Lung (tissue), 12 donors: Measurements from ENCODE around the gene PLB1. TPM values are rescaled to one million over a fixed set of nuclear protein-coding genes. Genes with fewer than 3 reads are reported as not detected.

Experiments
- ATAC-seq: fragments of 200-7000 bp; cut with Tn5 transposase; one replicate; pipeline ENCODE4 v1.9.1; 2020; ENCODE audit warnings: moderate number of reproducible peaks; ENCODE audit not compliant: insufficient read depth, low FRiP score
- DNase-seq, 3 donors: peaks; one replicate each; pipeline ENCODE4 v3.0.0-alpha.2; 2013 to 2017
- H3K27ac ChIP-seq, 2 donors: one replicate each; pipeline ENCODE4 v1.5.1; 2013; ENCODE audit warnings: mild to moderate bottlenecking in 2 of 2, moderate library complexity in 2 of 2, control low read depth in 1 of 2, inconsistent platforms in 1 of 2, low read depth in 1 of 2, low read length in 1 of 2
- H3K27me3 ChIP-seq, 3 donors: one replicate each; pipeline ENCODE4 v1.5.1; 2013; ENCODE audit warnings: low read length in 2 of 3; ENCODE audit not compliant: control insufficient read depth in 3 of 3, insufficient read depth in 3 of 3
- H3K36me3 ChIP-seq, 4 donors: one replicate each; pipeline ENCODE4 v1.5.1; 2013; ENCODE audit warnings: low read length in 4 of 4, mild to moderate bottlenecking in 1 of 4, moderate library complexity in 1 of 4; ENCODE audit not compliant: control insufficient read depth in 4 of 4, insufficient read depth in 4 of 4
- H3K4me1 ChIP-seq, 5 donors: one replicate each; pipeline ENCODE4 v1.5.1; 2013; ENCODE audit warnings: low read length in 5 of 5, mild to moderate bottlenecking in 2 of 5, moderate library complexity in 1 of 5; ENCODE audit not compliant: control insufficient read depth in 5 of 5, insufficient read depth in 5 of 5
- H3K4me3 ChIP-seq: one replicate; pipeline ENCODE4 v1.5.1; 2013; ENCODE audit warnings: mild to moderate bottlenecking, control low read depth, moderate library complexity
- H3K9ac ChIP-seq, 2 donors: one replicate each; pipeline ENCODE4 v1.5.1; 2013; ENCODE audit warnings: low read length in 2 of 2, control low read depth in 1 of 2; ENCODE audit not compliant: insufficient read depth in 1 of 2
- H3K9me3 ChIP-seq, 4 donors: one replicate each; pipeline ENCODE4 v1.5.1; 2013; ENCODE audit warnings: low read length in 3 of 4, mild to moderate bottlenecking in 1 of 4, moderate library complexity in 1 of 4; ENCODE audit not compliant: control insufficient read depth in 4 of 4, insufficient read depth in 3 of 4
- CTCF ChIP-seq: IDR thresholded peaks from 2 replicates; pipeline ENCODE4 v1.5.1; 2012; ENCODE audit warnings: mild to moderate bottlenecking; ENCODE audit errors: control extremely low read depth, extremely low read depth
- WGBS, 2 donors: extraction: QIAGEN DNeasy Blood & Tissue Kit; methylation state at CpG; one replicate each; pipeline ENCODE4 v1.1.7; 2013; 5-methylcytosine and 5-hydroxymethylcytosine counted together
- polyA plus RNA-seq, 2 donors: library from polyadenylated mRNA; stranded (reverse); fragments of 200-250 nt; gene quantifications; one replicate each; pipeline ENCODE4 v1.2.1, GENCODE V29; 2013
- total RNA-seq, 2 donors: library from RNA; depleted of rRNA in 1 of 2; stranded (reverse); fragments of >200 nt in 1 of 2; gene quantifications; one replicate each; pipeline ENCODE4 v1.2.1, GENCODE V29; 2014 to 2021
- donor health status: control.
- donor health status: control.
- donor health status: Bipolar disorder and iron deficiency.
- donor health status: healthy.
- donor health status: DM: yes; HTN: yes; CAD: no.

PLB1 gene
- total and polyA plus RNA-seq, 4 donors: 1.0 to 10.3 (median 6.7) TPM

DNA sequence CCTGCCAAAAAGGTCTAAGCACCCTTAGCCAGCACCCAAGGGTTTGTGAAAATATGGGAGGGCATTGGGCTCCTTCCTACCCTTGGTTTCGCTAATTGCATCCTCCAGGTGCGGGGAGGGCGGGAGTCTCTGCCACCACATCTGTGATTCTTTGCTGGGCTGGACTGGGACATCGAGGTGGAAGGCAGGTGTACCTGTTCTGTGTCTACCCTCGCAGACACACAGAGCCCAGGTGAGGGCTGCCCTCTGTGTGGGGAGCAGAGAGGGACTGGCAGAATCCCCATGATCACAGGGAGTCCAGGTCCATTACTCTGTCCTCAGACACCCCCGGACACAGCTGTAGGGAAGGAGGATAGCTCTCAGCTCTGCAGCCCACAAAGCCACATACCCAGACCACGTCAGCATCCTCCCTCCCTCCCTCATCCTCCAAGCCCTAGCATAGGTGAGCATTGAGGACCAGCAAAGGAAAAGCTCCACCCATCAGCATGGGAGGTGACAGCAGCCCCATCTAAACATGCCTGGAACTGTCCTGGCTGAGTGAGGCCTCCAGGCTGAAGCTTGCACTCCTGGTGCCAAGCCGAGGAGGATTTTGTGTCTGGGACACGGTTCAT lies 49.8 kb downstream of the PLB1 start:
- Histone ChIP-seq H3K36me3 (no peaks in the 10 kb centered on the region), H3K4me1 (peaks cover 0 to 11% (median 6%) of the 10 kb centered on the region in 5 donors), H3K27me3 (no peaks in the 10 kb centered on the region), H3K27ac (no peak overlapping the region), H3K9ac (no peak overlapping the region), H3K9me3 (peaks cover 0 to 2% (median 0%) of the 10 kb centered on the region in 4 donors), H3K4me3 (no peak overlapping the region)
- TF ChIP-seq CTCF: no peak
- DNase-seq (no peak), ATAC-seq (no peak)
- WGBS, 2 donors: 89 to 90% methylated on average over 9 of the region's 9 CpGs

DNA sequence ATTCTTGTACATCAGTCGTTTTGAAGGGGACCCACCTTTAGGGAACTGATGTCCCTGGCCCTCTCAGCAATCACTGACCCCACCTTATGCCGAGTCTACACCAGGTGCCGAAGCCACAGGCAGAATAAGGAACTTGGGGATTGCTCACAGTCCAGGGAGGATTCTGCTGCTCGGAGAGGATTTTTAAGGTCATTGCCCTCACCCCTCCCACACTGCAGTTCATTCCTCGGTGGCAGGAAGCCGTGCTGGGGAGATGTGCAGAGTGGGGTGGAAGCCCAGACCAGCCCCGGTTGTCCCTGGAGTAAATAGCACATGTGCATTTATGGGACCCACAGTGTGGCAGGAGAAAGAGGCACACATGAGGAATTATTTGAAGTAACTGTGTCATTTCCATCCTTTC lies 50.4 kb downstream of the PLB1 start:
- 50 to 60% methylated on average over 7 of the region's 7 CpGs for WGBS, 2 donors
- H3K27ac ChIP-seq: no peak overlapping the region

DNA sequence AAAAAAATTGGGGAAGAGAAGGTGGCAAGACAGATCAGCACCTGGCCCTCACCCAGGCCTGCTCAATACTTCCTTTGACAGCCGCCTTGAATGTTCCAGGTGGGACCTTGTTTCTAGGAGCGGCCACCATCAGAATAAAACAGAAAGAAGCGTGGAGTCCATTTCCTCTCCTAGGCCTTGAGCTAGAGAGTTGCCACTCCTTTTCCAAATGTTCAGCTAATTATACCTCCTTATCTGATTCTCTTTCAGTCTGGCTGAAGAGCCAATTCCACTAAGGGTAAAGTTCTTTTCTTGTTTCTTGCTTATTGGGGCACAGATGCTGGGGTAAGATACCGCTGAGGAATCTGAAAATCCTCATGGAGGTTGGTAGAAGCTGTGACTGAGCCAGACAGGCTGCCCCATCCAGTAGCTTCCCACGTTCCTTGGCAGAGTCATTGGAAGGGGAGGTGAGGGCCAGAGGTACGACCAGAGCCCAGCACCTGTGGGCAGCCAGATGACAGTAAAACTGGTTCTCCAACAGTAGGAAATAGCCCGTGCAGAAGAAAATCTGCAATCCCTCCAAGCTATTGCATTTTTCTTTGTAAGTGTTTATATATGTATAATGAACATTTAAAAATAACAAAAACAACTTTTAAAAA lies 51.5 kb downstream of the PLB1 start:
- H3K27me3 ChIP-seq: no peaks in the 10 kb centered on the region
- no peak for ATAC-seq
- peaks cover 0 to 11% (median 6%) of the 10 kb centered on the region in 5 donors for H3K4me1 ChIP-seq
- H3K4me3 ChIP-seq: no peak overlapping the region
- no peaks in the 10 kb centered on the region for H3K36me3 ChIP-seq
- H3K9ac ChIP-seq: no peak overlapping the region
- peaks cover 0 to 2% (median 0%) of the 10 kb centered on the region in 4 donors for H3K9me3 ChIP-seq
- no peak overlapping the region for H3K27ac ChIP-seq
- peak in 1 of 3 donors; percentile 35 for DNase-seq
- no peak for TF ChIP-seq CTCF
- 78 to 93% methylated on average over 7 of the region's 7 CpGs for WGBS, 2 donors

More for the DNA sequence above, 50.4 kb downstream of the PLB1 start:
- DNase-seq (no peak), ATAC-seq (no peak)
- H3K9ac ChIP-seq: no peak overlapping the region
- no peak overlapping the region for H3K4me3 ChIP-seq
- H3K9me3 ChIP-seq: peaks cover 0 to 2% (median 0%) of the 10 kb centered on the region in 4 donors
- peaks cover 0 to 11% (median 6%) of the 10 kb centered on the region in 5 donors for H3K4me1 ChIP-seq
- TF ChIP-seq CTCF: no peak
- no peaks in the 10 kb centered on the region for H3K27me3 ChIP-seq
- no peaks in the 10 kb centered on the region for H3K36me3 ChIP-seq
